Measurements from ENCODE around the gene MC5R. TPM values are rescaled to one million over a fixed set of nuclear protein-coding genes. Genes with fewer than 3 reads are reported as not detected.
"Not testable (repeated sequence)": the region's sequence is repeated elsewhere in the genome, so short reads cannot be mapped to it uniquely, and the experiment has no call there.

The MC5R gene
- total RNA-seq, 1 experiment from 2014 or later: not detected

- H2AFZ ChIP-seq (ENCODE audit: low read depth, low read length, poor library complexity, severe bottlenecking): no peak overlapping the region
- POLR2A ChIA-PET: no interaction called here
- no peaks in the 10 kb centered on the region for H3K36me3 ChIP-seq (ENCODE audit: control insufficient read depth in 1 of 2, insufficient read depth in 2 of 2, low read length in 2 of 2)
- no peak overlapping the region for H3K9ac ChIP-seq (ENCODE audit: low read length)
- H3K4me2 ChIP-seq (ENCODE audit: low read length): no peak overlapping the region
- CTCF ChIA-PET: no interaction called here
- TF ChIP-seq SIN3A (IDR thresholded peaks at IDR 0.05; ENCODE audit: low read depth) (no peak), EGR1 (IDR thresholded peaks at IDR 0.05; ENCODE audit: low read depth) (no peak), REST (IDR thresholded peaks at IDR 0.05; ENCODE audit: low read depth) (no peak), CTCF (IDR thresholded peaks at IDR 0.05 in 2 of 3, conservative IDR thresholded peaks at IDR 0.05 in 1 of 3; ENCODE audit: borderline replicate concordance in 1 of 3, insufficient read depth in 1 of 3, low read depth in 2 of 3, low read length in 2 of 3) (no peak), ZBTB33 (IDR thresholded peaks at IDR 0.05; ENCODE audit: extremely low read depth, insufficient replicate concordance, low read length) (no peak), ATF3 (IDR thresholded peaks at IDR 0.05) (no peak), MAX (IDR thresholded peaks at IDR 0.05) (no peak), POLR2AphosphoS5 (IDR thresholded peaks at IDR 0.05; ENCODE audit: low read depth, low read length) (no peak), CEBPB (IDR thresholded peaks at IDR 0.05; ENCODE audit: low read depth) (no peak), SRF (IDR thresholded peaks at IDR 0.05; ENCODE audit: low read depth) (no peak), SP1 (IDR thresholded peaks at IDR 0.05; ENCODE audit: low read depth) (no peak), JUND (IDR thresholded peaks at IDR 0.05) (no peak), POLR2A (IDR thresholded peaks at IDR 0.05; ENCODE audit: borderline replicate concordance, extremely low read depth, insufficient read depth, insufficient read length) (no peak), TCF7L2 (IDR thresholded peaks at IDR 0.05; ENCODE audit: borderline replicate concordance, extremely low read depth, insufficient read depth, insufficient read length) (no peak)
- no peaks in the 10 kb centered on the region for H4K20me1 ChIP-seq (ENCODE audit: insufficient read depth)
- H3K27ac ChIP-seq (ENCODE audit: low read depth, low read length): no peak overlapping the region
- H3K9me3 ChIP-seq (ENCODE audit: control insufficient read depth in 1 of 2, insufficient read depth in 1 of 2, low read depth in 1 of 2, low read length in 2 of 2): no peaks in the 10 kb centered on the region
- intact Hi-C loops (cut with micrococcal nuclease): no loop called here
- no peaks in the 10 kb centered on the region for H3K9me2 ChIP-seq (ENCODE audit: insufficient read depth)
- BruUV-seq (replicated peaks): no TSS peak
- RAD21 ChIA-PET (ENCODE audit: low non-redundant PET in 1 of 2, low total read pairs in 2 of 2, uncharacterized antibody in 2 of 2, unreplicated experiment in 2 of 2): no interaction called here
- ATAC-seq (no peak), DNase-seq (ENCODE audit: low read depth, low spot score) (no peak)
- no peaks in the 10 kb centered on the region for H3K27me3 ChIP-seq (ENCODE audit: insufficient read depth, low read length)
- no peaks in the 10 kb centered on the region for H3K79me2 ChIP-seq (ENCODE audit: insufficient read depth, low read length)
- no peaks in the 10 kb centered on the region for H3K4me1 ChIP-seq (ENCODE audit: control insufficient read depth in 1 of 2, insufficient read depth in 2 of 2, low read length in 2 of 2)
- H3K4me3 ChIP-seq (replicated peaks in 1 of 2; ENCODE audit: low read depth in 1 of 2, low read length in 2 of 2): no peak overlapping the region
Observed at GRCh38 chr18:13849791-13850190, 25.8 kb downstream of the MC5R start.

- ATAC-seq; H3K27ac ChIP-seq (ENCODE audit: low read depth, low read length); H3K9me2 ChIP-seq (ENCODE audit: insufficient read depth); DNase-seq (ENCODE audit: low read depth, low spot score); H3K4me2 ChIP-seq (ENCODE audit: low read length); BruUV-seq (replicated peaks); RAD21 ChIA-PET (ENCODE audit: low non-redundant PET in 1 of 2, low total read pairs in 2 of 2, uncharacterized antibody in 2 of 2, unreplicated experiment in 2 of 2); POLR2A ChIA-PET; H3K9me3 ChIP-seq (ENCODE audit: control insufficient read depth in 1 of 2, insufficient read depth in 1 of 2, low read depth in 1 of 2, low read length in 2 of 2); intact Hi-C loops (cut with micrococcal nuclease); H3K79me2 ChIP-seq (ENCODE audit: insufficient read depth, low read length); H3K9ac ChIP-seq (ENCODE audit: low read length); H3K4me1 ChIP-seq (ENCODE audit: control insufficient read depth in 1 of 2, insufficient read depth in 2 of 2, low read length in 2 of 2); H3K4me3 ChIP-seq (replicated peaks in 1 of 2; ENCODE audit: low read depth in 1 of 2, low read length in 2 of 2); H2AFZ ChIP-seq (ENCODE audit: low read depth, low read length, poor library complexity, severe bottlenecking); H3K36me3 ChIP-seq (ENCODE audit: control insufficient read depth in 1 of 2, insufficient read depth in 2 of 2, low read length in 2 of 2); H4K20me1 ChIP-seq (ENCODE audit: insufficient read depth): not testable (repeated sequence)
- CTCF ChIA-PET: interaction anchor here (1.0 kb wide), 1 partner anchor 48 kb away, joined by 3 read pairs; no protein-coding TSS in a partner anchor
- H3K27me3 ChIP-seq (ENCODE audit: insufficient read depth, low read length): peaks cover 35% of the 10 kb centered on the region
Observed at GRCh38 chr18:13862898-13863297, 38.9 kb downstream of the MC5R start.

Measured in HCT116 (cell line).